Hepatocyte (in vitro differentiated cells): ENCODE results near the gene CD4. TPM values are rescaled to one million over a fixed set of nuclear protein-coding genes. Genes with fewer than 3 reads are reported as not detected.
A peak's percentile ranks its signal among the peaks of the same experiment; 100 is the strongest.

ENCODE experiments used
- DNase-seq: peaks from one replicate; pipeline ENCODE4 v3.0.0-alpha.2; 2016; ENCODE audit warnings: low spot score
- H2AFZ ChIP-seq: fragments of 200-600 bp; sonication (generic); 2 replicates; pipeline ENCODE4 v1.6.0; 2016; ENCODE audit warnings: antibody characterized with exemption, mild to moderate bottlenecking
- H3K27ac ChIP-seq: fragments of 200-600 bp; sonication (generic); 2 replicates; pipeline ENCODE4 v1.5.1; 2016; ENCODE audit warnings: mild to moderate bottlenecking
- H3K27me3 ChIP-seq: fragments of 200-600 bp; sonication (generic); 2 replicates; pipeline ENCODE4 v1.6.1; 2016
- H3K36me3 ChIP-seq: fragments of 200-600 bp; sonication (generic); replicated peaks from 2 replicates; pipeline ENCODE4 v1.5.1; 2016; ENCODE audit warnings: low read depth; ENCODE audit not compliant: insufficient read depth
- H3K4me1 ChIP-seq: fragments of 200-600 bp; sonication (generic); 2 replicates; pipeline ENCODE4 v1.5.1; 2016; ENCODE audit warnings: mild to moderate bottlenecking, moderate library complexity; ENCODE audit not compliant: insufficient read depth
- H3K4me2 ChIP-seq: fragments of 200-600 bp; sonication (generic); 2 replicates; pipeline ENCODE4 v1.6.0; 2016
- H3K4me3 ChIP-seq: fragments of 200-600 bp; sonication (generic); 2 replicates; pipeline ENCODE4 v1.5.1; 2016; ENCODE audit warnings: mild to moderate bottlenecking
- H3K79me2 ChIP-seq: fragments of 200-600 bp; sonication (generic); 2 replicates; pipeline ENCODE4 v1.6.0; 2017; ENCODE audit warnings: mild to moderate bottlenecking
- H3K9me2 ChIP-seq: fragments of 200-600 bp; sonication (generic); replicated peaks from 2 replicates; pipeline ENCODE4 v1.6.0; 2017; ENCODE audit warnings: mild to moderate bottlenecking; ENCODE audit not compliant: insufficient read depth
- H3K9me3 ChIP-seq: fragments of 200-600 bp; sonication (generic); 2 replicates; pipeline ENCODE4 v1.5.1; 2016; ENCODE audit warnings: low read depth, mild to moderate bottlenecking
- H4K20me1 ChIP-seq: fragments of 200-600 bp; sonication (generic); 2 replicates; pipeline ENCODE4 v1.6.0; 2016; ENCODE audit warnings: mild to moderate bottlenecking; ENCODE audit not compliant: insufficient read depth, poor library complexity, severe bottlenecking
- EZH2 ChIP-seq: fragments of 200-600 bp; sonication (generic); IDR thresholded peaks from 2 replicates; pipeline ENCODE4 v1.6.1; 2016; ENCODE audit warnings: antibody characterized with exemption, mild to moderate bottlenecking, borderline replicate concordance
- EZH2phosphoT487 ChIP-seq: fragments of 200-600 bp; sonication (generic); IDR thresholded peaks from one replicate; pipeline ENCODE4 v1.6.1; 2018; ENCODE audit warnings: antibody characterized with exemption, mild to moderate bottlenecking, low read depth, moderate library complexity; ENCODE audit not compliant: unreplicated experiment, severe bottlenecking
- WGBS: methylation state at CpG from one replicate; pipeline ENCODE4 v1.1.6; 2016; ENCODE audit warnings: low lambda C conversion rate; ENCODE audit errors: missing lambda C conversion rate; 5-methylcytosine and 5-hydroxymethylcytosine counted together
- polyA plus RNA-seq: library from polyadenylated mRNA; unstranded; fragments of >200 nt; fragmentation: Nextera tagmentation; extraction: Ambion mirVana; gene quantifications from 2 replicates; pipeline ENCODE4 v1.2.1, GENCODE V29; 2016
- total RNA-seq: library from RNA; depleted of rRNA; stranded (reverse); fragments of >200 nt; gene quantifications from 2 replicates; pipeline ENCODE4 v1.2.3, GENCODE V29; 2014
- TF ChIP-seq, protein P1 (sequence below): fragments of 200-600 bp; sonication (generic); IDR thresholded peaks from 2 replicates; pipeline ENCODE4 v1.5.1; 2016; ENCODE audit warnings: antibody characterized with exemption, mild to moderate bottlenecking; ENCODE audit not compliant: poor library complexity

CD4 gene
- total and polyA plus RNA-seq, 2 experiments from 2014 or later = 2.7 to 6.4 TPM

DNA sequence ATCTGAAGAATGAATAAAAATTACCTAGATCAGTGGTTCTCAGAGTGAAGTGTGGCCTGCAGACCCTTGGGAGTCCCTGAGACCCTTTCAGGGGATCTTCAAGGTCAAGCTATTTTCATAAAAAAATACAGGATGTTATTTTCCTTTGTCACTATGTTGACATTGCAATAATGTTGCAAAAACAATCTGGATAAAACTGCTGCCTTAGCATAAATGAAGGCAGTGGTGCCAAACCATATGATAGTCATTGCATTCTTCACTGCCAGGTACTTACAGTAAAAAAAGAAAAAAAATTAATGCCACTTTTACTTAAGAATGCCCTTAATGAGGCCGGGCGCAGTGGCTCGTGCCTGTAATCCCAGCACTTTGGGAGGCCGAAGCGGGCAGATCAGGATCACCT is 2.0 kb upstream of the CD4 start:
- H4K20me1 ChIP-seq = no peaks in the 10 kb centered on the region
- H3K4me1 ChIP-seq = peaks cover 2% of the 10 kb centered on the region
- H3K27ac ChIP-seq = no peak overlapping the region
- DNase-seq = no peak
- no peaks in the 10 kb centered on the region for H3K9me3 ChIP-seq
- H3K36me3 ChIP-seq = no peaks in the 10 kb centered on the region
- no peaks in the 10 kb centered on the region for H3K79me2 ChIP-seq
- TF ChIP-seq EZH2 (no peak), EZH2phosphoT487 (no peak)
- TF ChIP-seq, protein P1, sequence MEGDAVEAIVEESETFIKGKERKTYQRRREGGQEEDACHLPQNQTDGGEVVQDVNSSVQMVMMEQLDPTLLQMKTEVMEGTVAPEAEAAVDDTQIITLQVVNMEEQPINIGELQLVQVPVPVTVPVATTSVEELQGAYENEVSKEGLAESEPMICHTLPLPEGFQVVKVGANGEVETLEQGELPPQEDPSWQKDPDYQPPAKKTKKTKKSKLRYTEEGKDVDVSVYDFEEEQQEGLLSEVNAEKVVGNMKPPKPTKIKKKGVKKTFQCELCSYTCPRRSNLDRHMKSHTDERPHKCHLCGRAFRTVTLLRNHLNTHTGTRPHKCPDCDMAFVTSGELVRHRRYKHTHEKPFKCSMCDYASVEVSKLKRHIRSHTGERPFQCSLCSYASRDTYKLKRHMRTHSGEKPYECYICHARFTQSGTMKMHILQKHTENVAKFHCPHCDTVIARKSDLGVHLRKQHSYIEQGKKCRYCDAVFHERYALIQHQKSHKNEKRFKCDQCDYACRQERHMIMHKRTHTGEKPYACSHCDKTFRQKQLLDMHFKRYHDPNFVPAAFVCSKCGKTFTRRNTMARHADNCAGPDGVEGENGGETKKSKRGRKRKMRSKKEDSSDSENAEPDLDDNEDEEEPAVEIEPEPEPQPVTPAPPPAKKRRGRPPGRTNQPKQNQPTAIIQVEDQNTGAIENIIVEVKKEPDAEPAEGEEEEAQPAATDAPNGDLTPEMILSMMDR = no peak
- H3K27me3 ChIP-seq = no peaks in the 10 kb centered on the region
- no peak overlapping the region for H2AFZ ChIP-seq
- H3K4me2 ChIP-seq = no peak overlapping the region
- 95% methylated on average over 5 of the region's 5 CpGs for WGBS
- no peak overlapping the region for H3K4me3 ChIP-seq
- no peaks in the 10 kb centered on the region for H3K9me2 ChIP-seq

DNA sequence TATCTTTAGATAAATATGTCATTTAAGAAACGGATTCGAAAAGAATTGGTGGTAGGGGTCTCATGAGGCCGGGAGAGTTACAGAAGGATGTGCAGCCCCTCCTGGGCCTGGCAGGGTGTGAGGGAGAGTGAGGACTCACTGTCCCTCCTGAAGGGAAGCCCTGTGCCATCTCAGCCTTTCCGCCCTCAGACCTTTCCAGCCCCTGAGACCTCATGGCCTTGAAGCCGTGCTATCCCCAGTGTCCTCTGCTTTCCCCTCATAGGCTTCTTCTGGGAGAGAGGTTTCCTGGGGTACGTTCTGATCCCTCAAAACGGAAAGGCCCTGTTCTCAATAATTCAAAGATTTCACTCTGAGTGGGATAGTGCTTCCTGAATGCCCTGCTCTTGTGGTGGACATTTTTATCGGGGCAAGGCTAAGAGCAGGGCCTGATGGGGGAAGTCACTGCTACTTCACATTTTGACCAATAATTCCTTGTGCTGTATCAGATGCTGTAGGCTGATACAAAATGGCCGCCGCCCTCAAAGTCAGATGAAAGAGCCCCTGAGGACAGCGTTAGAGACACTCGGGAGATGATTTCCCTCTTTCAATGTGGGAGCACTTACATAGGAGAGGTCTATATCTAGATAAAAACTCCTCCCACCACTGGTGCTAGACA is 1.3 kb downstream of the CD4 start:
- Histone ChIP-seq H3K79me2 (no peaks in the 10 kb centered on the region), H3K4me2 (no peak overlapping the region), H3K27ac (no peak overlapping the region), H2AFZ (no peak overlapping the region), H3K9me2 (no peaks in the 10 kb centered on the region), H3K27me3 (no peaks in the 10 kb centered on the region), H3K36me3 (no peaks in the 10 kb centered on the region), H3K4me3 (no peak overlapping the region), H3K4me1 (peaks cover 8% of the 10 kb centered on the region), H3K9me3 (no peaks in the 10 kb centered on the region), H4K20me1 (no peaks in the 10 kb centered on the region)
- DNase-seq = no peak
- WGBS = 95% methylated on average over 12 of the region's 12 CpGs
- TF ChIP-seq EZH2 = no peak
- TF ChIP-seq, protein P1 = no peak
- no peak for TF ChIP-seq EZH2phosphoT487

DNA sequence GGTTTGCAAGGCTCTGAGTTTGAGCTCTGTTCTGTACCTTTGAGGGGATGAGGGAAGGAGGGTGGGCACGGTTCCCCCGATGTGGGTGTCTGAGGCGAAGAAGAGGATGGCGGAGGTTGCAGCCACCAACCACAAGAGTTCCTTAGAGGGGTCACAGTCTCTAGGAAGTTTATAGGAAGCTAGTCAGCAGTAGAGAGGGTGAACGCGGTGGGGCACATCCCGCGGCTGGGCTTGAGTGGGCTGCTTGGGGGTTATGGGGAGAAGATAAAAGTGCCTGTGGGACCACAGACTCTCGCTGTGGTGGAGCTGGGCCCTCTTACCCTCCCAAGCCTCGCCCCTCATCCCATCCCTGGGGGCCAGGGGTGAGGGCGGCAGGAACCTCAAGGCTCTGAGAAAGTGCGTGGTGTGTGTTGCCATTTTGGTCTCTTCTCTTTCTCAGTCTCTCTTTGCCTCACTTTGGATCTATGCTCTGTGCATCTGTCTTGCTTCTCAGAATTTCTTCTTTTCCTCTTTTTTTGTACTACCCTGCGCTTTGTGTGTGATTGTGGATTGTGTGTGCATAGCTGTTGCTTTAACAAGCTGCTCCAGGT is 2.7 kb downstream of the CD4 start:
- Histone ChIP-seq H3K27me3 (no peaks in the 10 kb centered on the region), H4K20me1 (no peaks in the 10 kb centered on the region), H3K79me2 (no peaks in the 10 kb centered on the region), H3K9me3 (no peaks in the 10 kb centered on the region), H3K4me3 (no peak overlapping the region), H2AFZ (peak overlapping the region; percentile 78), H3K36me3 (no peaks in the 10 kb centered on the region), H3K27ac (peak overlapping the region; percentile 60), H3K4me2 (peak overlapping the region; percentile 38), H3K9me2 (no peaks in the 10 kb centered on the region), H3K4me1 (peaks cover 8% of the 10 kb centered on the region)
- 96% methylated on average over 13 of the region's 13 CpGs for WGBS
- TF ChIP-seq EZH2 (no peak), EZH2phosphoT487 (no peak)
- TF ChIP-seq, protein P1 = no peak
- DNase-seq = no peak
